Measurements from ENCODE around the gene SPTLC1. TPM values are rescaled to one million over a fixed set of nuclear protein-coding genes. Genes with fewer than 3 reads are reported as not detected.
"Not testable (repeated sequence)": the region's sequence is repeated elsewhere in the genome, so short reads cannot be mapped to it uniquely, and the experiment has no call there.

The SPTLC1 gene
- total and polyA plus RNA-seq, 9 donors = 38.3 to 56.4 (median 42.5) TPM

DNA sequence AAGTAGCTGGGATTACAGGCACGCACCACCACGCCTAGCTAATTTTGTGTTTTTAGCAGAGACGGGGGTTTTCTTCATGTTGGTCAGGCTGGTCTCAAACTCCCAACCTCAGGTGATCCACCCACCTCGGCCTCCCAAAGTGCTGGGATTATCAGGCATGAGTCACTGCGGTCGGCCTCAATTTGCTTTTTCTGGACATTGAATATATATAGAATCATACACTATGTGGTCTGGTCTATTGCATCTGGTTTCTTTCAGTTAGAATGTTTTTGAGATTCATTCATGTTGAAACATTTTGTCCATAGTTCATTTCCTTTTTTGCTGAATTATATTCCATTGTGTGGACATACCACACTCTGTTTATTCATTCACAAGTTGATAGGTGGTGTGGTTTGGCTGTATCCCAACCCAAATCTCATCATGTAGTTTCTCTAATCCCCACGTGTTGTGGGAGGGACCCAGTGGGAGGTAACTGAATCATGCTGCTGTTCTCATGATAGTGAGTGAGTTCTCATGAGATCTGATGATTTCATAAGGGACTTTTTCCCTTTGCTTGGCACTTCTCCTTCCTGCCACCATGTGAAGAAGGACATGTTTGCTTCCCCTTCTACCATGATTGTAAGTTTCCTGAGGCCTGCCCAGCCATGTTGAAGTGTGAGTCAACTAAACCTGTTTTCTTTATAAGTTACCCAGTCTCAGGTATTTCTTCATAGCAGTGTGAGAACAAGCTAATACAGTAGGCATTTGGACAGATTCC, 93.2 kb downstream of the SPTLC1 start:
- DNase-seq; H3K27ac ChIP-seq (ENCODE audit: low read length): not testable (repeated sequence)

DNA sequence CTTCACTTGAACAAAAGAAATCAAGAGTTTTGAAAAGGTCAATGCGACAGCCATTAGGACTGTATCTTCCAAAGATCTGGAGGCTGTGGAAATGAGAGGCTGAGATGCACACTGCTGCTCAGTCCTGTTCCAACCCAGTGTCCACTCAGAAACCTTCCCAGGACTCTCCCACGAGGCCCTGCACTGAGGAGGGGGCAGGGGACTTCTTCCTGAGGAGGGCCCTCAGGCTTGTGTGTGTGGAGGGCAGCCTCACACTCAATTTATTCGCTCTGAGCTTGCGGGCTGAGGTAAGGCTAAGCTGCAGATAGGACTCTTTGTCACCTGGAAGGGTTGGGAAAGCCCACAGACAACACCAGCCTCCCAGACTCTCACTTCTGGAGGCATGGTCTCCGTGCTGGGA, 95.6 kb downstream of the SPTLC1 start:
- no peaks in the 10 kb centered on the region for H3K27me3 ChIP-seq (ENCODE audit: control insufficient read depth, insufficient read depth, low read length)
- H3K36me3 ChIP-seq (ENCODE audit: control insufficient read depth, insufficient read depth, low read length) = no peaks in the 10 kb centered on the region
- no peak overlapping the region for H3K4me3 ChIP-seq (ENCODE audit: low read length)
- no CpG with 5 or more reads among the region's 5 CpGs for WGBS (ENCODE audit: insufficient coverage)
- no peaks in the 10 kb centered on the region for H3K9me3 ChIP-seq (replicated peaks; ENCODE audit: control insufficient read depth, low read depth, low read length)
- DNase-seq = no peak
- H3K4me1 ChIP-seq (ENCODE audit: control insufficient read depth, insufficient read depth, low read length) = no peaks in the 10 kb centered on the region
- H3K27ac ChIP-seq (ENCODE audit: low read length) = no peak overlapping the region

More for the DNA sequence above, 93.2 kb downstream of the SPTLC1 start:
- H3K27me3 ChIP-seq (ENCODE audit: control insufficient read depth, insufficient read depth, low read length); H3K4me3 ChIP-seq (ENCODE audit: low read length); H3K36me3 ChIP-seq (ENCODE audit: control insufficient read depth, insufficient read depth, low read length); H3K4me1 ChIP-seq (ENCODE audit: control insufficient read depth, insufficient read depth, low read length); H3K9me3 ChIP-seq (replicated peaks; ENCODE audit: control insufficient read depth, low read depth, low read length): not testable (repeated sequence)
- WGBS (ENCODE audit: insufficient coverage) = no CpG with 5 or more reads among the region's 7 CpGs

DNA sequence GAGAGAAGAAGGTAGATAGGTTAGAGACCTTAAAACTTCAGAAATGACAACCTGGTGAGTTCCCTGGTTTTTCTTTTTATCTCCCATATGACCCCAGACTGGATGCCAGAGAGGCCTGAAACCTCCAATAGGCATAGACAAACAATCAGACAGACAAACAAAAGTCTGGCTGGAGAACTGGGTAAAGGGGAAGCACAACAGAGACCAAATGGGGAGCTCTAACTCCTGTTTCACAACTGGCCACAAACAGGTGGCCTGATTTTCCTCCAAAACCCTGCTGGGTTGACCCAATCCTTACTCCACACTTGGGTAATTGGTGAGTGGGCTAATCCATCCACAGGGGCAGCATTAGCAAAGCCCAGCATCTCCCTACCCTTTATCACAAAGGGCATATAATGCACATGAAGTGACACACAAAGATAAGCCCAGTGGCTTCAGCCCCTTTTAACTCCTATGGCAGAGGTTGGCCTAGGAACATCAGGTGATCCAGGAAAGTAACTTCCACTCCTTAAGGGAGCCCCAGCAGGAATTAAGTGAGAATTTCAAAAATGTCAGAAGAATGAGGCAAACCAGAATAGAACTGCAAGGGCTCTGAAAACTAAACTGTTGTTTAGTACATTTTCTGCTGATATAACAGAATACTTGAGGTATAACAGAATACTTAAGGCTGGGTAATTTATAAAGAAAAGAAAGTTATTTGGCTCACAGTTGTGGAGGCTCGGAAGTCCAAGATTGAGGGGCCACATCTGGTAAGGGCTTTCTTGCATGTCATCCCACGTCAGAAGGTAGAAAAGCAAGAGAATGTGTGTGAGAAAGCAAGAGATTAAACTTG, 104.3 kb downstream of the SPTLC1 start:
- no peak overlapping the region for H3K27ac ChIP-seq (ENCODE audit: low read length)
- WGBS (ENCODE audit: insufficient coverage) = no CpG with 5 or more reads among the region's 2 CpGs
- DNase-seq = no peak

DNA sequence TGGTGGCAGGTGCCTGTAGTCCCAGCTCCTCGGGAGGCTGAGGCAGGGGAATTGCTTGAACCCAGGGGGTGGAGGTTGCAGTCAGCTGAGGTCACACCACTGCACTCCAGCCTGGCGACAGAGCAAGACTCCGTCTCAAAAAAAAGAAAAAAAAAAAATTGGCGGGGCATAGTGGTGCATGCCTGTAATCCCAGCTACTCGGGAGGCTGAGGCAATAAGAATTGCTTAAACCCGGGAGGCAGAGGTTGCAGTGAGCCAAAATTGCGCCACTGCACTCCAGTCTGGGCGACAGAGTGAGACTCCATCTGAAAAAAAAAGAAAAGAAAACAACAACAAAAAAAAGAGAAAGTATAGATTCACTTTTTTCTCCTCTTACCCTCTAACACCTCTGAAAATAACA, 105.0 kb downstream of the SPTLC1 start:
- H3K27me3 ChIP-seq (ENCODE audit: control insufficient read depth, insufficient read depth, low read length); H3K9me3 ChIP-seq (replicated peaks; ENCODE audit: control insufficient read depth, low read depth, low read length); H3K4me1 ChIP-seq (ENCODE audit: control insufficient read depth, insufficient read depth, low read length); H3K4me3 ChIP-seq (ENCODE audit: low read length); DNase-seq; H3K27ac ChIP-seq (ENCODE audit: low read length); H3K36me3 ChIP-seq (ENCODE audit: control insufficient read depth, insufficient read depth, low read length): not testable (repeated sequence)
- WGBS (ENCODE audit: insufficient coverage) = 50% methylated on average over 3 of the region's 8 CpGs

More for the DNA sequence above, 104.3 kb downstream of the SPTLC1 start:
- Histone ChIP-seq H3K4me1 (ENCODE audit: control insufficient read depth, insufficient read depth, low read length) (no peaks in the 10 kb centered on the region), H3K36me3 (ENCODE audit: control insufficient read depth, insufficient read depth, low read length) (no peaks in the 10 kb centered on the region), H3K9me3 (replicated peaks; ENCODE audit: control insufficient read depth, low read depth, low read length) (no peaks in the 10 kb centered on the region), H3K27me3 (ENCODE audit: control insufficient read depth, insufficient read depth, low read length) (no peaks in the 10 kb centered on the region), H3K4me3 (ENCODE audit: low read length) (no peak overlapping the region)

DNA sequence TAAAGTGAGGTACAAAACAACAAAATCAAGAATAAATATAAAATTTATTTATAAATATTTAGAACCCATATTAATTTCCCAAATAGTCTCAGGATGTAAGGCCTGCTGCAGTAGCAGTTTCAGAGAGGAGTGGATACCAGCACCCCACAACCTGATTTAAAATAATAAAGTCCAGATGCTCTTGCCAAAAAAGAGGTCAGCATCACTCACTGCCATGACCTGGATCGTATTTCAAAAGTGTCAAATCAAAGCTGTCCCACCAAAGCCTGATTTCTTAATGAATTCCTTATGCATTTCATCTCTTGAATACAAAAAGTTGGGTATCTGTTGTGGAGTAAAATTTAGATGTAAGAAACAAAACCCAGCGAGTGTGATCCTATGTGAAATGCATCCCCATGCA, 107.2 kb downstream of the SPTLC1 start:
- no peak for DNase-seq
- H3K4me3 ChIP-seq (ENCODE audit: low read length) = no peak overlapping the region
- WGBS (ENCODE audit: insufficient coverage) = no CpG with 5 or more reads among the region's 2 CpGs
- H3K36me3 ChIP-seq (ENCODE audit: control insufficient read depth, insufficient read depth, low read length) = no peaks in the 10 kb centered on the region
- H3K27ac ChIP-seq (ENCODE audit: low read length) = no peak overlapping the region
- H3K27me3 ChIP-seq (ENCODE audit: control insufficient read depth, insufficient read depth, low read length) = no peaks in the 10 kb centered on the region
- no peaks in the 10 kb centered on the region for H3K4me1 ChIP-seq (ENCODE audit: control insufficient read depth, insufficient read depth, low read length)
- no peaks in the 10 kb centered on the region for H3K9me3 ChIP-seq (replicated peaks; ENCODE audit: control insufficient read depth, low read depth, low read length)

DNA sequence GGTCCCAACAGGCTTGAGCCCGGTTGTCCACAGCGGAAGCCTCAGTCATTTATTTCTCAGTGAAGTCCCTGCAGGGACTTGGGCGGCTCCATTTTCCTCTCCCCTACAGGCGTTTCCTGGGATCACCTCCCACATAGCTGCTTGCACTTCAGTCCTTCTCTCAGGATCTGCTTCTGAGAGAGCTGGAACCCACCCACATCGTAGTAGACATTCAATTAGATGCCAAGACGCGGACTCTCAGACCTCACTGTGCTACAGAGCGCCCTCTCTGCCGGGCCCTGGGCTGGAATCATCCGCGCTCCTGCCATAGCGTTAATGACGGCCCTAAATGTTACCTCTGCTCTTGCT, 111.2 kb downstream of the SPTLC1 start:
- Histone ChIP-seq H3K4me1 (ENCODE audit: control insufficient read depth, insufficient read depth, low read length) (no peaks in the 10 kb centered on the region), H3K27ac (ENCODE audit: low read length) (no peak overlapping the region), H3K36me3 (ENCODE audit: control insufficient read depth, insufficient read depth, low read length) (no peaks in the 10 kb centered on the region), H3K4me3 (ENCODE audit: low read length) (no peak overlapping the region), H3K9me3 (replicated peaks; ENCODE audit: control insufficient read depth, low read depth, low read length) (no peaks in the 10 kb centered on the region), H3K27me3 (ENCODE audit: control insufficient read depth, insufficient read depth, low read length) (no peaks in the 10 kb centered on the region)
- DNase-seq = no peak
- 76% methylated on average over 13 of the region's 13 CpGs for WGBS (ENCODE audit: insufficient coverage)

DNA sequence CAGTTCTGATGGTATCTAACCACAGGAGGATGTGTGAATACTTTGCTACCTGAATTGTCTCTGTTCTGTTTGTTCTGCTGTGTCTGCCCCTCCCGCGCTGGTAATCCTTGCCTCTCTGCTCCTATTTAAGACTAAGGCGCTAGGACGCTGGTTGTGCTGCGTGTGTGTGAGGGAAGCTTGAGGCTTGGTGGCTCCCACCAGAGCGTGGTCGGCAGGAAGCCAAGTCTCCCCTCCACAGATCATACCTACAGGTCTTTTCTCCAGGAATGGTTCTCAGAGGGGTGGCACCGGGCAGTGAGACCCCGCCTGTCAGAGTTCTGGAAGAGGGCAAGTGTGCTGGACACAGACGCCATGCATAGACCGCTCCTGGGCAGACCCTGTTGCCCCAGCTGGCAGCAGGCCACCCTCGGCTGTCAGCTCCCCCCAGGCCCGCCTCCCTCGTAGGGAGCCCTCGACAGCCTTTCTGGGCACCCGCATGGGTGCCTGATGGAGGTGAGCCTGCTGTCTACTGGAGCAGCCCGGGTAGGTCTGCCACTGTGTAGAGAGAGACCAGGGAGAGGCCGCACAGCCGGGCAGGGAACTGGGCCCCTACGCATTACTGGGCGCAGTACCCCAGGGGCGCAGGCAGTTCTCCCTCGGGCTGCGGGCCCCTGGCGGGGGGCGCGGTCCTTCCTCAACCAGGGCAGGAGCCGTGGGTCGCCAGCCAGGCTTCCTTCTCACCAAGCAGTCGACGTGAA, 111.7 kb downstream of the SPTLC1 start:
- Histone ChIP-seq H3K9me3 (replicated peaks; ENCODE audit: control insufficient read depth, low read depth, low read length) (no peaks in the 10 kb centered on the region), H3K27me3 (ENCODE audit: control insufficient read depth, insufficient read depth, low read length) (no peaks in the 10 kb centered on the region), H3K4me3 (ENCODE audit: low read length) (no peak overlapping the region), H3K27ac (ENCODE audit: low read length) (no peak overlapping the region), H3K4me1 (ENCODE audit: control insufficient read depth, insufficient read depth, low read length) (no peaks in the 10 kb centered on the region), H3K36me3 (ENCODE audit: control insufficient read depth, insufficient read depth, low read length) (no peaks in the 10 kb centered on the region)
- 92% methylated on average over 21 of the region's 31 CpGs for WGBS (ENCODE audit: insufficient coverage)
- no peak for DNase-seq

DNA sequence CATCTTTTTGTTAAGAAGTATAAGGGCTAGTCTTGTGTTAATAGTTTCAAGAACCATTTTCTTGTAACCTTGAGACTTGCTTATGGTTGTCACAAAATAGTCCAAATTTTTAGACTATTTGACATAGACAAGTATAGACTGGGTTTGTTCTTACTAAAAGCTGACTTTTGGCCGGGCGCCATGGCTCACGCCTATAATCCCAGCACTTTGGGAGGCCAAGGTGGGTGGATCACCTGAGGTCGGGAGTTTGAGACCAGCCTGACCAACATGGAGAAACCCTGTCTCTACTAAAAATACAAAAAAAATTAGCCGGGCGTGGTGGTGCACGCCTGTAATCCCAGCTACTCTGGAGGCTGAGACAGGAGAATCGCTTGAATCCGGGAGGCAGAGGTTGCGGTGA, 113.3 kb downstream of the SPTLC1 start:
- not testable (repeated sequence) for H3K4me1 ChIP-seq (ENCODE audit: control insufficient read depth, insufficient read depth, low read length); H3K9me3 ChIP-seq (replicated peaks; ENCODE audit: control insufficient read depth, low read depth, low read length); DNase-seq; H3K27ac ChIP-seq (ENCODE audit: low read length); H3K36me3 ChIP-seq (ENCODE audit: control insufficient read depth, insufficient read depth, low read length); H3K4me3 ChIP-seq (ENCODE audit: low read length); H3K27me3 ChIP-seq (ENCODE audit: control insufficient read depth, insufficient read depth, low read length)
- 89% methylated on average over 4 of the region's 10 CpGs for WGBS (ENCODE audit: insufficient coverage)

DNA sequence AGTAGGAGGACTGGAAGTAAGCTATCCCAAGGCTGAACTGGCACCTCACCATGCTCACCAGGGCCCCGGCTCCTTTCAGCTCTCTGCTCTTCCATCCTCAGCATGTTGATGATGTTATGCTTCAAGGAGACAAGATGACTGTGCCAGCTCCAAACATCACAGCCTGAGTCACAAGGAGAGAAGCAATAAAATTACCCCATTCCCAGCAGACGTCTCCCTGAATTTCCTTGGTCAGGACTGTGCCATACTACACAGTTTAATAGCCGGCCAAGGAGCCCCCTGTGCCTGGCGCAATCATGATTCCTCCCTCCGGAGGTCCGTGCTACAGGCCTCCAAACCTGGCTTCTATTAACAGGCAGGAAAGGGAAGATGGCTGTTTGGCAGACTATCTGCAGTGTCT, 114.0 kb downstream of the SPTLC1 start:
- Histone ChIP-seq H3K27me3 (ENCODE audit: control insufficient read depth, insufficient read depth, low read length) (no peaks in the 10 kb centered on the region), H3K9me3 (replicated peaks; ENCODE audit: control insufficient read depth, low read depth, low read length) (no peaks in the 10 kb centered on the region), H3K36me3 (ENCODE audit: control insufficient read depth, insufficient read depth, low read length) (no peaks in the 10 kb centered on the region), H3K4me1 (ENCODE audit: control insufficient read depth, insufficient read depth, low read length) (no peaks in the 10 kb centered on the region), H3K27ac (ENCODE audit: low read length) (no peak overlapping the region), H3K4me3 (ENCODE audit: low read length) (no peak overlapping the region)
- DNase-seq = no peak
- WGBS (ENCODE audit: insufficient coverage) = 33% methylated on average over 1 of the region's 6 CpGs

DNA sequence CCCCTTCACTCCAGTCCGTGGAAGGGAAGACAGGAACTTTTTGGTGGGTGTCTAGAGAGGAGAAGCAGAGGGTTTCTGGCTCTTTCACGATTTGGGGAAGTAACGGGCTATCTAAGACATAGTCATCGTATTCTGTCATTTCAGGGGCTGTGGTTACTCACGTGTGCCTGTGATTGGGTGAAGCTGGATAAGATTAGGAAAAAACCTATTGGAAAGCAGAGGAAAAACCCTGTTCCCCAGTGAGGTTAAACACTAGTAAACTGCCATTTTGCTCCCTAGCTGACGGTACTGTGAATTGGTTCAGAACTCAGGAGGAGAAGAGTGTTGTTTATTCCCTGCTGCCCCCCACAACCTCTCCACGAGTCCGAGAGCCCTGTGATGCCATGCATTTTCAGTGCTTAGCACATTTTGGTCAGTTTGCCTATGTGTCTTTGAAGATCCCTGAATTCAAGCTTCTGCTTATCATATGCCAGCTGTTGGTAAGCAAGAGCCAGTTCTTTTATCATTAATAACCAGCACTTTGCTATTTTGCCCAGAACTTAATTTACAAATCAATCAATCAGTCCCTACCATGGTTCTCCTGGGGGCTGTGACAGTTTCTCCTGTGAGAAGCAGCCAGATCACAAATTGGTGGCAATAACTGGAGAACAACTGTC, 120.1 kb downstream of the SPTLC1 start:
- peaks cover 5% of the 10 kb centered on the region for H3K27me3 ChIP-seq (ENCODE audit: control insufficient read depth, insufficient read depth, low read length)
- peaks cover 8% of the 10 kb centered on the region for H3K4me1 ChIP-seq (ENCODE audit: control insufficient read depth, insufficient read depth, low read length)
- no peak overlapping the region for H3K27ac ChIP-seq (ENCODE audit: low read length)
- no peaks in the 10 kb centered on the region for H3K36me3 ChIP-seq (ENCODE audit: control insufficient read depth, insufficient read depth, low read length)
- DNase-seq = no peak
- H3K4me3 ChIP-seq (ENCODE audit: low read length) = no peak overlapping the region
- H3K9me3 ChIP-seq (replicated peaks; ENCODE audit: control insufficient read depth, low read depth, low read length) = no peaks in the 10 kb centered on the region
- WGBS (ENCODE audit: insufficient coverage) = 41% methylated on average over 3 of the region's 8 CpGs

All from muscle of leg (tissue), 11 donors.